UCSD-AML1 (cell line): Measurements from ENCODE around the gene EBF3.

Source experiments
- DNase-seq: peaks from one replicate; lab custom pipeline; 2025; ENCODE audit not compliant: unreplicated experiment; lab: John Stamatoyannopoulos, UW

Gene EBF3

DNA sequence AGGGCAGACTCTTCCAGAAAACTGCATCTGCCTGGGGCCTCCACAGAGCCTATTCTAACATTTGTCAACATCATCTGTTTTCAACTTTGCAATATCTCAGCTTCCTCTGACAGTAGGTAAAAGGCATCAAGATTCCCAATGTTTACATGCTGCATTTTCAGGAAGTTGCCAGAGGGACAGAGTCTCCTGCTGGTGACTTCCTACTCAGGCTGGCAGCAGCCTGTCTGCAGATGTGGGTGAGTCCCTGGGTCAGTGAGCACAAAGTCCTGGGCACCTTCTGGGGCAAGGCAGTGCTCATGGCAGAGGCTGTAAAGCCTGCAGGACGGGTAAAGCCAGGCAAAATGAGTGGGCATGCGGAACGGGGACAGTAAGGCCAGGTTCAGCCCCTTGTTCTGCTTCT, 69.4 kb downstream of the EBF3 start:
- DNase-seq, result no peak

GRCh38 chr10:129893104-129894089, 70.7 kb downstream of the EBF3 start:
- DNase-seq, result no peak

- no peak for DNase-seq
Measured at GRCh38 chr10:129892548-129893052, 71.5 kb downstream of the EBF3 start.

GRCh38 chr10:129891806-129892205, 72.3 kb downstream of the EBF3 start:
- DNase-seq, result no peak

DNA sequence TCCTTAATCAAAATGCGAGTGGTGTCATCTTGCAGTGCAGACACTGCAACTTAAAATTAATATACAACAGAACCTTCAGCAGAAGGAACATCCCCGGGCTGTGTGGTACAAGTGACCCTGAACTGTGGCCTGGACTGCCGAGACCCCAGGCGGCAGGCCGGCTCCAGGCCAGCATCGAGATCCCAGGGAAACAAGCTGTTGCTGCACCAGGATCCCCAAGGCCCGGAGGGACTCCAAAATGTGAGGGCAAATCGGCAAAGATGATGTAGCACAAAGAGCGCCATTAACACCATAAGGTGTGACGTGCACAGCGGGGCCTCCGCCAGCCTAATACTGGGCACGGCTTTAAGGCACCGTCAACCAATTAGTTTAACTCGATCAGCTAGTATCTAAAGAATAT, 73.9 kb downstream of the EBF3 start:
- no peak for DNase-seq

DNA sequence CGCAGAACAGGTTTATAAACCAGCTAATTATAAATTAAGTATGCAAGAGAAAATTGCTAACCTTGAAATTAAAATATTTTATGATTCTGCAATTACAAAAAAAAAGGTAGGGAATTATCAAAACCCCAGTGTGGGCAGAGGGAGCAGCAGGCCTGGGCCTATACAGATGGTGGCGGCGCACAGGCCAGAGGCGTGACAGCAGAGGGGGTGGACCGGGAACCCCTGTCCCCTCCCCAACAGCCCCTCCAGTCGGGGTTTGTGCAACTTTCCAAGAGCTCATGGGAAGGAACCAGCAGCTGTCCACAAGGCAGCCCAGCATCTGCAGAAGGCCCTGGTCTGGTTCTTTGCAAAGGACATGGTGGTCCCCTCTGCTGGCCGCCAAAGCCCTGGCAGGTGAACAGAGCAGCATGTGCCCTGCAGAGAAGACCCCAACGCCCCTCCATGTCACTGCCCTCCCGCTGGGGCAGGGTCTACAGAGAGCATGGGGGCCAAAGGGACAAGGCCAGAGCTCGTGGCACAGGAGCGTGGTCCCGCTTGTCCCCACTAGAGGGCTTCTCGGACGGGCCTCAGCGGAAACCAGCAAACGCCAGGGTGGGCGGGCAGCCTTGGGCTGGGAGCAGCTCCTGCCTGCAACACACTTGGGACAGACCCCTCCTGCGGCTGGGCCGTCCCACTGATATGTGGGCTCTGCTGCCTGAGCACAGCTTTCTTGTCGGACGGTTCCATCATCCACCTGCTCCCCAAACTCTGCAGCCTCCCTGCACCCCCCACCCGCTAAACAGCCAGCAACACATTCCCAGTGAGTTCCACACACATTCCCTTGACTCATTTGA, 75.1 kb downstream of the EBF3 start:
- peak; percentile 27 for DNase-seq

- DNase-seq, result no peak
Measured at GRCh38 chr10:129887986-129888783, 75.9 kb downstream of the EBF3 start.

- DNase-seq, result no peak
Measured at GRCh38 chr10:129887381-129887905, 76.6 kb downstream of the EBF3 start.

DNA sequence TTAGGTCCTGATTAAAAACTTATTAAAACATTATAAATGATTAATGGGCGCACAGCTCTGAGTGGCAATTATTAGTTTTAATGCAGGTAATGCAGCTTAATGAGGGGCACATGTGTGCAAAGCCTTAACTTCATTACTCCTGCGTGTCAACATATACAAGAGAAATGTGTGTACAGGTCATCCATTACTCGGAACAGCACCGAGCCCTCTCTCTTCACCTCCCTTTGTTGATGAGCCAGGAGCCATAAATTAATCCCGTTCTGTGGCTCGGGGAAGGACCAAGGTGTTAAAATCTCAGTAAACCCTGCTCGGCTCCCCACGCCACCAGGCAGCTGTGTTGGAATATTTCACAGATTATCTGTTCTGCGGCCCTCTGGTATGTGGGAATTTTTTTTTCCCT, 77.8 kb downstream of the EBF3 start:
- no peak for DNase-seq

- DNase-seq, result no peak
Measured at GRCh38 chr10:129885526-129885925, 78.5 kb downstream of the EBF3 start.

GRCh38 chr10:129884398-129885078, 79.5 kb downstream of the EBF3 start:
- DNase-seq, result no peak

DNA sequence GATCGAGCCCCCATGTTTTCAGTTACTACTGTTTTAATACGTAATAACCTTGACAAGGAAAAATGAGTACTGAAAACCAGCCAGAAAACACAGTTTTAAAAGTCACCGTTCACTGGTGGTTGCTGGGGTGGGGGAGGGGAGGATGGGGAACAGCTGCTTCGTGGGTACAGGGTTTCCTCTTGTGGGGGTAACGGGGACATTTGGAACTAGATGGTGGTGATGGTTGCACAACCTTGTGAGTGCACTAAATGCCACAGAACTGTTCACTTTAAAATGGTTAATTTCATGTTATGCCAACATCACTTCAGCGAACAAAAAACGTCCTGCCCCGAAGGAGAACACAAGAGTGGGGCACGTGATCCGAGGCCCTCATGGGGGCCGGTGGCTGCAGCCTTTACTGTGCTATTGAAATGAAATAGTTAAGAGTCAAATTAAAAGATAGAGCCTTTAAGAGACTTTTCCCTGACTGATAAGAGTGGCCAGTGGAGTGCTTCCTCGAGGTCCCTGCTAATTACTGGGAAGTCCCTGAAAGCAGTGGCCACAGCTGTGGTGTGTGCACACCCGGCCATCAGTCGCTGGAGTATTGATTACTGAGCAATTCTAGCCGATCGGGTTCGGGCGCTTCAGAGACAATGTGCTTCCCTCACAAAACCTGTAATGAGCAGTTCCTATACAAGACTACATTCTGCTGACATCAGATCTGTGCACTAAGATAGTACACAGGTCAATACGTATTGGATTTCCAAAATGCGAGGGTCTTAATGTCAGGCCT, 80.3 kb downstream of the EBF3 start:
- DNase-seq, result no peak

DNA sequence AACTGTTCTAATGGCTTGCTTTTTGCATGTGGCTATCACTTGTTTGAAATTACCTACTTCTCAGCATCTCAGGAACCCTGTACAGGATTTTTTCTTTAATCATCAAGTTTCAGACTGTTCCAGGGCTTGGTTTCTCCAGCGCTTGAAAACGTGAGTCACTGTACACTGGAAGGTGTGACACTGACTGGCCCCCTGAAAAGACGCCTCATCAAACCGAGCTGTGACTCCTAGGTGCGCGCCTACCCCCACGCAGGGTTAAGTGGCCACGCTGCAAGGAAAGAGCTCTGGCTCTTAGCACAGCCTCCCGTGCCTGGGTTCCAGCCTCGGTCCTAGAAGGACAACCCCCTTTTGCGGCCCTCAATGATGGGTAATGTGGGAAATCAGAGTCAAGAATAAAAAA, 81.0 kb downstream of the EBF3 start:
- DNase-seq, result no peak

DNA sequence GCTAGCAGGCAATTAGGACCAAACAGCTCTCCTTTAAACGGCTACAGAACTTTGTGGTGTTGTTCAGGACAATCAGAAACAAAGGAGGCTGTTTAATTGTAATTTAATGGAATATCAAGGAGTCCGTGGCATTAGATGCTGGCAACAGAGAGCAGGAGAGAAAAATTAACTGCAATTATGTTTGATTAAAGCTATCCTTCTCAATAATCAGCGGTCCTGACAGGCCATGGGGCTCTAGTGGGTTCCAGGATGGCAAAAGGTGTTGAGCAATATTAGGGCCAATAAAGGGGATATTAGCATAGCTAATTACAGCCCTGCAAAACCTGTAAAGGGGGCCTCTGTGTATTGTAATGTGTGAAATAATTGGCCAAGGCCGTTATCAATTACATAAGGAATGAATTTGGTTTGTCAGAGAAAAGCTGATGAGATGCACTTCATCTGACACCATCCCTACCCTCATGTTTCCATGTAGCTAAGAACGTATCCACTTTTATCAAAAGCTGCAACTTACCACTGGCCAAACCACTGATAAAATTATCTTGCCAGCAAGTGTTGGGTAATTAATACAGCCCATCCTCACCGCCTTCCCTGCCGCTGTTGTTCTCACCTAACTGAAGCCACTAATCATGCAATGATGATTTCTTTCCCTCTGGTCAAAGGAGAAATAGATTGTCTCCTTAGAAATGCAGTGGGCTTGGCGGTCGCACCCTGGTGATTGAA, 81.6 kb downstream of the EBF3 start:
- DNase-seq, result no peak

DNA sequence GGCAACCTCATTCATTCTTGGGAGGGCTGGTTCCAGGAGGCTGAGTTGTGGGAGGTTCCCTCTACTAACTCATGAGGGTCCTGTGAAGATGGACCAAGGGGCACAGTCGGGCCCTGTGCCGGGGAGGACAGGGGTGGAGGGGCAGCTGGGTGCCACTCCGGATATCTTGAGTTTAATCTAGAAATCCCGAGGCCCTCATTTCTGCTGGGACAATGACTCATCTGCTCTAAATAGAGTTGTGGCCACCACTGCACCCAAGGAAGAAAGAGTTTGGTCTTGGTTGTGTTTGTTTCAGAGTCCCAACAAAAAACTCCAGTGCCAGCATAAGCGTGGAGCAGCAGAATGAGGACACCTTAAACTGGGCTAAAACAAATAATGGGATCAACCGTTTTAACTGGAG, 82.4 kb downstream of the EBF3 start:
- no peak for DNase-seq

DNA sequence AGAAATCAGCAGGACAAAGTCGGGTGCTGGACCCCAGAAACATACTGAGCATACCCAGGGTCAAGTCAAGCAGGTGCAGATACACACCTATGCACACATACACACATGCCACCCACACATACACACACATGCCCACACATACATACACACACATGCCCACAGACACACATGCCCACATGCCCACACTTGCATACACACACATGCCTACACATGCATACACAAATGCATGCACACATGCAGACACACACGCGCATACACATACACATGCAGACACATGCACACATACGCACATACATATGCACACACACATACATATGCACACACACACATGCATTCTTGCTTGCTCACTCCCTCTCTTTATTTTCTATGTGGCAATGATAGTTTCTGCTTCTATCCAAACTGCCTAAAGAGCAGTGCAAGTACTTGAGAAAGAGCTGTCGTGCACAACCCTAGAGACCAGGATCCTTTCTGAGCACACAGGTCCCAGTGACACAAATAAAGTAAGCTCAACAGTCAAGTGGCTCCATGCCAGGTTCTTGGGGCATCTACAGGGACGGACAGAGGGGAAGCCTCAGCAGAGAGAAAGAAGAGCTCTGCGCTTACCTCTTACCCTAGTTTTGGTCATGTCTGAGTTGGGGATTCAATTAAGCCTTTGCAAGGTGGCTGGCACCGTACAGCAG, 83.7 kb downstream of the EBF3 start:
- no peak for DNase-seq

GRCh38 chr10:129879655-129880054, 84.4 kb downstream of the EBF3 start:
- no peak for DNase-seq

- DNase-seq, result no peak
Measured at GRCh38 chr10:129878835-129879234, 85.2 kb downstream of the EBF3 start.
